ENCODE measurements around the gene WSB1.
"Not testable (repeated sequence)": the region's sequence is repeated elsewhere in the genome, so short reads cannot be mapped to it uniquely, and the experiment has no call there.

The WSB1 gene

DNA sequence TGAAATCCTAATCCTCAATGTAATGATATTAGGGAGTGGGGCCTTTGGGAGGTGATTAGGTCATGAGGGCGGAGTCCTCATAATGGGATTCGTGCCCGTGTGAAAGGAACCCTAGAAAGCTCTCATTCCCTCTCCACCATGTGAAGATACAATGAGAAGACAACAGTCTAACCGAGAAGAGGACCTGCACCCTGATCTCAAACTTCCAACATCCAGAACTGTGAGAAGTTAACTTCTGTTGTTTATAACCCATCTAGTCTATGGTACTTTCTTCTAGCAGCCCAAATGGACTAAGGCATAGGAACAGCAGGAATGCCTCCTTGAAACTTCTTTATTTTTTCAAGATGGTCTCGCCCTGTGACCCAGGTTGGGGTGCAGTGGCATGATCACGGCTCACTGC is 24.7 kb downstream of the WSB1 start:
- DNase-seq, result no peak

- DNase-seq, result peak; percentile 63
Observed at GRCh38 chr17:27319541-27320221, 25.8 kb downstream of the WSB1 start.

- no peak for DNase-seq
Observed at GRCh38 chr17:27320222-27320560, 26.3 kb downstream of the WSB1 start.

GRCh38 chr17:27321372-27321771 is 27.5 kb downstream of the WSB1 start:
- DNase-seq, result no peak

DNA sequence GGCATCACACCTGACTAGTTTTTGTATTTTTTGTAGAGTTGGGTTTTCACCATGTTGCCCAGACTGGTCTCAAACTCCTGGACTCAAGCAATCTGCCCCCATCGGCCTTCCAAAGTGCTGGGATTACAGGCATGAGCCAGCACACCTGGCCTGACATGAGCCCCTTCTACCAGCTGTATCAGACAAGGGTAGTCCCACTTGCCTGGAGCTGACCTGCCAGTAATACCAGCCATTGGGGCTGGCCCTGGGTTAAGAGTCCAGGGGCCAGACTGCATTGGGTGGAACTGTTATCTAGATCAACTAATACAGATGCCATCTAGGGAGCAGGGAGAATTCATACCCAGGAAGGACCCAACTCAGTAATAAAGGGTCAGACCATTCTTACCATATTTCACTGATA is 28.1 kb downstream of the WSB1 start:
- no peak for DNase-seq

GRCh38 chr17:27322690-27323508 is 29.0 kb downstream of the WSB1 start:
- no peak for DNase-seq

DNA sequence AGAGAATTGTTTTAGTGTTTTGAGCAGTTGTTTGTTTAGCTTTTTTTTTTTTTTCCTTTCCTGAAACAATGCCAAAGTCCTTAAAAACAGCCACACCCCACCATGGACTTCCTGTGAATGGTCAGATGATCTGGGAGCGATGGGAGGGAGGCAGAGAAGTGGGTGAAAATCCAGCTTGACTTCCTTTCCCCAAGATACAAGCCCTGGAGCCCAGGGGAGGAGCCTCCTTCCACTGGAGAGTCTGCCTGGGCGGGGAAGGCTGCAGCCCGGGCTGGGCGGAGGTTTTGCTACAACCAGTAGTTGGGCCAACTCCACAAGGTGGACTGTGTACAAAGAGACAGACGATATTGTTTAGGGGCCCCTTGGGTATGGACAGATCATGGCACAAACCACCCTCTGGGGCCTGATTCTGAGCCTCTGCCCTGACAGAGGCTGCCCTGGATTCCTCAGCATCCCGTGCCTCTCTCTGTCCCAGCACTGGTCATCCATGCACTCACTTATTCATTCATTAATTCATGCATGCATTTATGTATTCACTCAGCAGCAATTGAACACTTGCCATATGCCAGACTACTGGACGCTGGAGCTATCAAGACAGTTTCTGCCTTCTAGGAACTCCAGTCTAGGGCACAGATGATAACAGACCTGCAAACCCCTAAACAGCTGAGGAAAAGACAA is 29.8 kb downstream of the WSB1 start:
- DNase-seq, result peak; percentile 79

GRCh38 chr17:27324771-27325339 is 30.9 kb downstream of the WSB1 start:
- DNase-seq, result no peak

GRCh38 chr17:27326051-27326450 is 32.1 kb downstream of the WSB1 start:
- DNase-seq, result no peak

- no peak for DNase-seq
Observed at GRCh38 chr17:27326585-27326984, 32.7 kb downstream of the WSB1 start.

DNA sequence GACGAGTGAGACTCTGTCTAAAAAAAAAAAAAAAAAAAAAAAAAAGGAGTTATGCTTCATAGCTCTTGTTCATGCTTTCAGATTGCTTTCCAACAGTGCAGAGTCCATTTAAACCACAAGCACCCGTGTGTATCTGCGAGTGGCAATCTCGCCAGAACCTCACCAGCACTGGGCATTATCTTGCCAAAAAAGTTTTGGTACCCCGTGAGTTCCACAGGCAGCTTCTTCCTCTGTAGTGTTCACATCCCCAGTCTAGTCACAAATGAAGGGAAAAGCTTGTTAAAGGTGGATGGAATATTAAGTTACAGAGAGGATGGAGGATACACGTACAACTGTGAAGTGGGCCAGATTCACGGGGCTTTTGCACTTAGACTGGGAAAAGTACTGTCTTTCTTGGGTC is 33.5 kb downstream of the WSB1 start:
- DNase-seq, result no peak

- DNase-seq, result no peak
Observed at GRCh38 chr17:27327871-27328270, 34.0 kb downstream of the WSB1 start.

DNA sequence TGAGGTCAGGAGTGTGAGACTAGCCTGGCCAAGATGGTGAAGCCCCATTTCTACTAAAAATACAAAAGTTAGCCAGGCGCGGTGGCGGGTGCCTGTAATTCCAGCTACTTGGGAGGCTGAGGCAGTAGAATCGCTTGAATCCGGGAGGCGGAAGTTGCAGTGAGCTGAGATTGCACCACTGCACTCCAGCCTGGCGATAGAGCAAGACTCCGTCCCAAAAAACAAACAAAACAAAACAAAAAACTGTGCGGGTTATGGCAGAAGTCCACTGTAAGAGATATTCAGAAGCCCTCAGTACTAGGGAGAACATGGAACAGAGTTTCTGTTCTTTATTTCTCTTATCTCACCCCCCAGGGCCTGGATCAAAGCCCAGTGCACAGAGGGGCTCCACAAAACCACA is 34.8 kb downstream of the WSB1 start:
- DNase-seq, result not testable (repeated sequence)

DNA sequence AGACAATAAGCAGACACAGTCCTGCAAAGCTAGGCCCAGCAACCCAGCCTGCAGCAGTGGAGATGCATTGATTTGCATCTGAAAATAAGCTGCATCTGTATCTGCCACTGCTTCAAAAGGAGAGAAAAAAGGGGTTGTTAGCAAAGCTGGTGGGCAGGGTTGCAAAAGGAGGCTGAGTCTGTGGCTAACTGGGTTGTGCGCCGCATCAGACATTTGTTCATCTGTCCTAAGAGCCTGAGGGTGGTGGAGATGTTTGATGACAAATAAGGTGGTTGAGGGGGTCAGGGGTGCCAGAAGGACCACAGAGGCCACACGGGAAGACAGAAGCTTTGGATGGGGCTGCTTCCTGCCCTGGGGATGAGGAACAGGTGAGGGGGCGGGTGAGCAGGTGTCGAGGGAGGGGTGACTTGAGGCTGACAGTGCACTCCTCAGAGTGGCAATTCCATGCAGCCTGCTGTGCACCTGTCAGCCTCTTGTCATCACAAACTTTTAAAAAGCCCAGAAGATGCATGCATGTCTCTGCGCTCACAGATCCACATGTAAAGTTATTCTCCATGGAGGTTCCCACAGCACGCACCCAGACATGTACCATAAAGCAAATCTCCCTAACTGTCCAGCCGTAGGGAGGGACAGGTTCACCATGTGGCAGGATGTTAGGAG is 35.4 kb downstream of the WSB1 start:
- no peak for DNase-seq

DNA sequence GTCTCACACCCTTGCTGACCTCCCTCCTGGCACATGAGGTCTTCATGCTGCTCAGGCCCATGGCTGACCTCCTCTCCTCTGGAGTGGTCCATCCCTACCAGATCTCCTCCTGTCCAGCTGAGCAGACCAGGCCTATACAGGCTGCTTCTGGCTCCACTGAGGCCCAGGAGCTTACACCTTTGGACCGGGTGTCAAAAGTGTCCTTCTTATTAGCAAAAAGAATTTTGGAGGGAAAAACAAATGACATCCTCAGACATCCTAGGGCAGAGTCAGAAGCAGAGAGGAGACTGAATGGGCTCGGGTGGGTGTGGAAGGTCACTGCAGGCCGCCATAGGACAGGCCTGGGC is 38.1 kb downstream of the WSB1 start:
- DNase-seq, result no peak

DNA sequence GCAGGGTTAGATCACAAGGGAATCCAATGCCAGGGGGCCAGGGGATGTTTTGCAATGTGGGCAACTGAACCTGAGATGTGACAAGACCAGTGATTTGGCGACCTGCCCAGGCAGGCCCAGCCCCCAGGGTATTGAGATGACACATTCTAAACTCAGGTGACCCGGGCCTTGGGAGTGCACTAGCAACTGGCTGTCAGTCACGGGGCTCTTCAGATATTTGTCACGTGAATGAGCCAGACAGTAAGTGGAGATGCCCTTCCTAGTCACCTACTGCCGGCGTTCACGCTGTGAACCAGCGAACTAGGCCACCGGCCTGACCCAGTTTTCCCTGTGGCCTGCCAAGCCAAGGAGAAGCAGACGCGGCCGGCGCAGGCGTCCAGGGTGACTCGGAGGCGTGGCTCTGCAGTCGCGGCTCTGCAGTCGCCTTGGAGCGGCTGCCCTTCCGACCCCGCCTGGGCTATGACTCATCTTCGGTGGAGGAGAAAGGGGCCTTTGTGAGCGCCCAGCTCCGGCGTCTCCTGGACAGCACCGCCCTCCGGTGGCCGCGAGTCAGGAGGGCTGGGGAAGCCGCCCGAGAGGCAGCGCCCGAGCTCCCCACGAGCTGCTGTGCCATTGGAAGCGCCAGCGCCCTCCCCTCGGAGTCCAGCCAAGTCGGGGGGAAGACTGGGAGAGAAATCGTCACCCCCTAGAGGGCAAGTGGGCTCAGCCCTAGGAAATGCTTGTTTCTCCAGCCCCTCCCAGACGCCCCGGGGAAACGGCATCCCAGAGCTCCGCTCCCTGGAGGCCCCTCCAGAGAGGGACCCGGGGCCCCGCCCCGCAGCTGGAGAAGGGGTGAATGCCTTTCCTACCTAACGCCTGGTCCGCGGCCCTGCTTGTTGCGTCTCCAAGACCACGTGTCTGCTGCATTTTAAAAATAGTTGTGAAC is 38.8 kb downstream of the WSB1 start:
- DNase-seq, result peak; percentile 96

DNA sequence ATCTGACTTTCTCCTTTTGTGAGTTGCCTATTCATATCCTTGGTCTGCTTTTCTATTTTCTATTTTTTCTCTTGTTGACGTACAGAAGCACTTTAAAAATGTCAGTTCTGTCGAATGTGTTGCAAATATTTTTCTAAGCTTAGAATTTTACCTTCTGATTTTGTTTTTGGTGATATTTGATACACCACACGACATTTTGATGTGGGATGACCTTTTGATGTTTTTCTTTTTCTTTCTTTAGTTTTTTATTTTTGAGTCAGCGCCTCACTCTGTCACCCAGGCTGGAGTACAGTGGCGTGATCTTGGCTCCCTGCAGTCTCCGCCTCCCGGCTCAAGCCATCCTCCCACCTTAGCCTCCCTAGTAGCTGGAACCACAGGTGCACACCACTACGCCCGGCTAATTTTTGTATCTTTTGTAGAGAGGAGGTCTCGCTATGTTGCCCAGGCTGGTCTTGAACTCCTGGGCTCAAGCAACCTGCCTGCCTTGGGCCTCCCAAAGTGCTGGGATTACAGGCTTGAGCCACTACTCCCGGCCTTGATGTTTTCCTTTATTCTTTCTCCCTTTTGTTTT is 39.6 kb downstream of the WSB1 start:
- DNase-seq, result no peak

- DNase-seq, result no peak
Observed at GRCh38 chr17:27336184-27336583, 42.3 kb downstream of the WSB1 start.

DNA sequence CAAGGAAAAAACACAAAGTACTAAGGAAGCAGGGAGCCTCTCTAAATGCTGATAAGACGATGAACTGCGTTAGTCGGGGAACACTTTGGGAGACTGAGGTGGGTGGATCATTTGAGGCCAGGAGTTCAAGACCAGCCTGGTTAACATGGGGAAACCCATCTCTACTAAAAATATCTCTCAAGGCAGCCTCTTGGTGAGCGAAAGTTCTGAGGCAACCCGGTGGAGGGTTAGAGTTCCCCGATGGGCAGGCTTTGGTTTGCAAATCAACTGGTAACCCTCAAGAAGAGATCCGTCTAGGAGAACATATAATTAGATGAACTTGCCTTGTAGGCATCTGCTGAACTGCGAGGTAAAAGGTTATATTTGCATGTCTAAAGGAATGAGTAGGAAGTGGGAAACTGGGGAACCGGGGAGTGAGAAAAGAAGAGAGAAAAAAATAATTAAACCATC is 44.6 kb downstream of the WSB1 start:
- no peak for DNase-seq

DNA sequence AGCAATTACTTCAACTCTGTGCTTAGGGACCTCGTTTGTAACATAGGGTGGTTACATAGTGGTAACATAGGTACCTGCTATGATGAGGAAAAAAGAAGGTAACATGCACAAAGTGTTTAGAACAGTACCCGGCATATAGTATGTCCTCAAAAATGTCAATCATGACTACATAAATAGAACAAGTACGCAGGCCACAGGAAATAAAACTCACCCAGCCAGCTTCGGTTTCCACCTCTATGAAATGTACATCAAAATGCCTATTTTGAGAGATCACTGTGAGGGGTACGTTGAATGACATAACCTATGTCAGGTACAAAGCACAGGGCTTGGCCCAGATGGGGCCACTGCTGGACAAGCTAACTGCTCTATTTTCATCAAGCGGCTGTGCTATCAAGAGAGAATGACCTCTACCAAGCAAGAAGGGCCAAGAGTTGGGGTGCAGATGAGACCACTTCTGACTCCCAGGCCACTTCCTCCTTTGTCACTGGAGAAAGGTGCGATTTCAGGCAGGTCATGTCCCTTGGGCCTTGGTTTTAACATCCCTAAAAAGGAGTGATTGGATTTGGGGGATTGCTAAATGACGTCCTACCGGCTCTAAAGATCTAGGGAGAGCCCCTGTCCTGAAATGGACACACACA is 45.4 kb downstream of the WSB1 start:
- no peak for DNase-seq
